Measurements from ENCODE around the gene FAM234A. TPM values are rescaled to one million over a fixed set of nuclear protein-coding genes. Genes with fewer than 3 reads are reported as not detected.

Gene FAM234A
- polyA plus RNA-seq, 6 donors from 2014 or later, result 19.3 to 28.7 (median 24.5) TPM

- Mint-ChIP-seq H3K4me3 (no peak overlapping the region), H3K36me3 (no peaks in the 10 kb centered on the region), H3K9me3 (no peaks in the 10 kb centered on the region), H3K27ac (no peak overlapping the region), H3K4me1 (peaks cover 0 to 3% (median 0%) of the 10 kb centered on the region in 3 donors), H3K27me3 (peaks cover 8 to 37% (median 12%) of the 10 kb centered on the region in 3 donors)
- DNase-seq, result no peak
- no peak for ATAC-seq (ENCODE audit: low read depth in 2 of 2)
Measured at GRCh38 chr16:273547-274421, 39.2 kb downstream of the FAM234A start.

- Mint-ChIP-seq H3K27me3 (peaks cover 15 to 44% (median 16%) of the 10 kb centered on the region in 3 donors), H3K4me1 (peaks cover 0 to 3% (median 0%) of the 10 kb centered on the region in 3 donors), H3K9me3 (no peaks in the 10 kb centered on the region), H3K36me3 (no peaks in the 10 kb centered on the region), H3K4me3 (peak overlapping the region in 5 of 8 donors; percentile 40 to 64 (median 47)), H3K27ac (no peak overlapping the region)
- no peak for DNase-seq
- peak; percentile 48 to 52 for ATAC-seq (ENCODE audit: low read depth in 2 of 2)
Measured at GRCh38 chr16:275041-275641, 40.5 kb downstream of the FAM234A start.

- H3K36me3 Mint-ChIP-seq, result no peaks in the 10 kb centered on the region
- H3K27ac Mint-ChIP-seq, result peak within 1 kb of the TSS in 1 of 6 donors; percentile 33
- peaks cover 15 to 44% (median 16%) of the 10 kb centered on the region in 3 donors for H3K27me3 Mint-ChIP-seq
- no peaks in the 10 kb centered on the region for H3K9me3 Mint-ChIP-seq
- ATAC-seq (ENCODE audit: low read depth in 2 of 2), result no peak
- no peak for DNase-seq
- peak within 1 kb of the TSS in 7 of 8 donors; percentile 60 to 88 (median 66) for H3K4me3 Mint-ChIP-seq
- H3K4me1 Mint-ChIP-seq, result peaks cover 0 to 3% (median 0%) of the 10 kb centered on the region in 3 donors
Measured at GRCh38 chr16:275786-276232, 41.2 kb downstream of the FAM234A start, which contains the start of gene RGS11. TSS of gene RGS11 (minus strand) at chr16:275944. CDS start at chr16:275911, 33 bp downstream.

DNA sequence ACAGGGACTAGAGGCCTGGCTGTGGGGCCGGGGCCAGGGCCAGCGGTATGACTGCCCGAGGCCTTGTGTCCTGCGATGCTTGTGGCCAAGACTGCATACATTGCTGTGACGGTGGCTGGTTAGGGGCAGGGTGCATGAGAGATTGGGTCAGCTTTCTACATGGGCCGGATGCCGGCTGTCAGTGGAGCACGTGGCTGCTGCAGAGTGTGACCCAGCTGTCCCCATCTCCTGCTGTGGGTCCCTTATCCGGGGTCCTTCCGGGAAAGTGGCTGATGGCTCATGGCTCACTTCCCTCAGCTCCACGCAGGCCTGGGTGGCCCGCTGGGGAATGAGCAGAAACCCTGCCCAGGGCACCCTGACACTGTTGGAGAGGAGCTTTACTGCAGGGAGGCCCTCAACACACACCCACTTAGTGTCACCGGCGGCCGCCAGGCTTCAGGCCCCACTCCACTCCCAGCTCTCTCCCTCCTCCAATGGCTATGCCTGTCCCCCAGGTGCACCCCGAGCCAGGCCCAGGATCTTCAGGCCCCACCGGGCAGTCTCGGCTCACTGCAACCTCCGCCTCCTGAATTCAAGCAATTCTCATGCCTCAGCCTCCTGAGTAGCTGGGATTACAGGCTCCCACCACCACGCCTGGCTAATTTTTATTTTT lies 41.9 kb downstream of the FAM234A start:
- H3K4me3 Mint-ChIP-seq, result peak overlapping the region in 7 of 8 donors; percentile 63 to 88 (median 66)
- H3K4me1 Mint-ChIP-seq, result peaks cover 0 to 3% (median 0%) of the 10 kb centered on the region in 3 donors
- peak overlapping the region in 1 of 6 donors; percentile 33 for H3K27ac Mint-ChIP-seq
- no peaks in the 10 kb centered on the region for H3K9me3 Mint-ChIP-seq
- H3K36me3 Mint-ChIP-seq, result no peaks in the 10 kb centered on the region
- H3K27me3 Mint-ChIP-seq, result peaks cover 16 to 51% (median 21%) of the 10 kb centered on the region in 3 donors
- DNase-seq (no peak), ATAC-seq (ENCODE audit: low read depth in 2 of 2) (no peak)

DNA sequence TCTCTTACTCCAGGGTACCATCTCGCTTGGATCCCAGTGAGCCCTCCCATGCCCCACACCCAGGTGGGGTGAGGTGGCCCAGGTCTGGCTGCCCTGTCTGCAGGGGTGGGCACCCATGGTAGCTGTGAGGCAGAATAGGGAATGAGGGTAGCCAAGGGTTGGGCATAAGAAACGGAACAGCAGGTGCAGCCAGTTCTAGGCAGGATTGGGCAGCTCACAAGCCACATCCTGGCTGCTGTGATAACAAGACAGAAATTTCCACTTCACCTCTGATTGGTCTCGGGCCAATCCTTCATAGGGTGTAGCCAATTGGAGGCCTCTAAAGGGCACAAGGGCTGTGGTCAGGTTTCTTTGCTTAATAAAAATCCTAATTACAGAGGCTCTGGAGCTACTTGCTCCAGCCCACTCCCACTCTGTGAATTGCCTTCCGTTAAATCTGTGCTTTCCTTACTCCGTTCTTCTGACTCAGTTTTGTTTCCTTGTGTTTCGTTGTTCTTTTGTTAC lies 44.3 kb downstream of the FAM234A start:
- no peak for DNase-seq
- Mint-ChIP-seq H3K4me3 (peak overlapping the region in 3 of 8 donors; percentile 21 to 70 (median 42)), H3K4me1 (peaks cover 0 to 3% (median 0%) of the 10 kb centered on the region in 3 donors), H3K27ac (peak overlapping the region in 1 of 6 donors; percentile 3), H3K36me3 (no peaks in the 10 kb centered on the region), H3K9me3 (no peaks in the 10 kb centered on the region), H3K27me3 (peaks cover 13 to 53% (median 22%) of the 10 kb centered on the region in 3 donors)
- peak; percentile 45 to 50 for ATAC-seq (ENCODE audit: low read depth in 2 of 2)

GRCh38 chr16:279531-279930 lies 44.9 kb downstream of the FAM234A start:
- H3K4me3 Mint-ChIP-seq, result peak overlapping the region in 3 of 8 donors; percentile 21 to 42 (median 21)
- peaks cover 0 to 3% (median 0%) of the 10 kb centered on the region in 3 donors for H3K4me1 Mint-ChIP-seq
- no peak for ATAC-seq (ENCODE audit: low read depth in 2 of 2)
- no peak for DNase-seq
- H3K27ac Mint-ChIP-seq, result no peak overlapping the region
- no peaks in the 10 kb centered on the region for H3K9me3 Mint-ChIP-seq
- H3K27me3 Mint-ChIP-seq, result peaks cover 13 to 53% (median 22%) of the 10 kb centered on the region in 3 donors
- no peaks in the 10 kb centered on the region for H3K36me3 Mint-ChIP-seq

GRCh38 chr16:280005-280460 lies 45.4 kb downstream of the FAM234A start:
- H3K9me3 Mint-ChIP-seq, result no peaks in the 10 kb centered on the region
- no peak for DNase-seq
- H3K4me3 Mint-ChIP-seq, result no peak overlapping the region

GRCh38 chr16:280552-280951 lies 45.9 kb downstream of the FAM234A start, which contains the start of gene ARHGDIG:
TSS of gene ARHGDIG (plus strand) at chr16:280591. CDS start at chr16:280681, 90 bp downstream.
- H3K27me3 Mint-ChIP-seq, result peaks cover 13 to 45% (median 22%) of the 10 kb centered on the region in 3 donors
- H3K4me3 Mint-ChIP-seq, result peak within 1 kb of the TSS in 1 of 8 donors; percentile 21
- DNase-seq (no peak), ATAC-seq (ENCODE audit: low read depth in 2 of 2) (peak; percentile 21 to 24)
- no peaks in the 10 kb centered on the region for H3K36me3 Mint-ChIP-seq
- H3K27ac Mint-ChIP-seq, result no peak within 1 kb of the TSS
- no peaks in the 10 kb centered on the region for H3K9me3 Mint-ChIP-seq
- H3K4me1 Mint-ChIP-seq, result peaks cover 0 to 3% (median 0%) of the 10 kb centered on the region in 3 donors

More at GRCh38 chr16:280005-280460, 45.4 kb downstream of the FAM234A start:
- Mint-ChIP-seq H3K4me1 (peaks cover 0 to 3% (median 0%) of the 10 kb centered on the region in 3 donors), H3K36me3 (no peaks in the 10 kb centered on the region), H3K27ac (no peak overlapping the region), H3K27me3 (peaks cover 13 to 48% (median 22%) of the 10 kb centered on the region in 3 donors)
- no peak for ATAC-seq (ENCODE audit: low read depth in 2 of 2)

- ATAC-seq (ENCODE audit: low read depth in 2 of 2) (no peak), DNase-seq (no peak)
- H3K4me3 Mint-ChIP-seq, result no peak overlapping the region
- H3K4me1 Mint-ChIP-seq, result peaks cover 0 to 2% (median 0%) of the 10 kb centered on the region in 3 donors
- no peak overlapping the region for H3K27ac Mint-ChIP-seq
- peaks cover 12 to 43% (median 22%) of the 10 kb centered on the region in 3 donors for H3K27me3 Mint-ChIP-seq
- no peaks in the 10 kb centered on the region for H3K9me3 Mint-ChIP-seq
- H3K36me3 Mint-ChIP-seq, result no peaks in the 10 kb centered on the region
Measured at GRCh38 chr16:280991-281659, 46.5 kb downstream of the FAM234A start.

GRCh38 chr16:281660-282255 lies 47.1 kb downstream of the FAM234A start:
- Mint-ChIP-seq H3K4me3 (no peak overlapping the region), H3K27ac (no peak overlapping the region), H3K27me3 (peaks cover 9 to 37% (median 22%) of the 10 kb centered on the region in 3 donors), H3K36me3 (no peaks in the 10 kb centered on the region), H3K4me1 (peaks cover 0 to 3% (median 0%) of the 10 kb centered on the region in 3 donors), H3K9me3 (no peaks in the 10 kb centered on the region)
- ATAC-seq (ENCODE audit: low read depth in 2 of 2) (no peak), DNase-seq (no peak)

GRCh38 chr16:282491-282890 lies 47.9 kb downstream of the FAM234A start:
- H3K27me3 Mint-ChIP-seq, result peaks cover 5 to 29% (median 15%) of the 10 kb centered on the region in 3 donors
- no peak for ATAC-seq (ENCODE audit: low read depth in 2 of 2)
- H3K27ac Mint-ChIP-seq, result no peak overlapping the region
- H3K4me1 Mint-ChIP-seq, result peaks cover 0 to 3% (median 0%) of the 10 kb centered on the region in 3 donors
- DNase-seq, result no peak
- no peaks in the 10 kb centered on the region for H3K36me3 Mint-ChIP-seq
- no peaks in the 10 kb centered on the region for H3K9me3 Mint-ChIP-seq
- no peak overlapping the region for H3K4me3 Mint-ChIP-seq

Data from naive B cell (primary cell).